Tibial artery (tissue), 4 donors: Measurements from ENCODE around the gene POU2AF3.
"Not testable (repeated sequence)": the region's sequence is repeated elsewhere in the genome, so short reads cannot be mapped to it uniquely, and the experiment has no call there.

ENCODE experiments used
- DNase-seq, 2 donors: peaks; one replicate each; pipeline ENCODE4 v3.0.0-alpha.2; 2019
- H3K27ac ChIP-seq, 2 donors: fragments of 200-600 bp; sonication (generic) in 1 of 2; 1 replicate in 1 of 2; 2 replicates in 1 of 2; pipeline ENCODE4 v1.5.1; 2018 to 2019; ENCODE audit warnings: mild to moderate bottlenecking in 1 of 2
- H3K27me3 ChIP-seq, 2 donors: fragments of 200-600 bp; sonication (generic) in 1 of 2; one replicate each; pipeline versions ENCODE4 v1.5.1 to v1.6.0; 2016 to 2019
- H3K36me3 ChIP-seq, 3 donors: fragments of 200-600 bp; sonication (generic) in 2 of 3; one replicate each; pipeline ENCODE4 v1.5.1; 2016 to 2019; ENCODE audit warnings: mild to moderate bottlenecking in 2 of 3
- H3K4me1 ChIP-seq, 4 donors: fragments of 200-600 bp; sonication (generic) in 2 of 4; 1 replicate in 3 of 4; 2 replicates in 1 of 4; pipeline ENCODE4 v1.5.1; 2016 to 2019
- H3K4me3 ChIP-seq, 2 donors: fragments of 200-600 bp; sonication (generic) in 1 of 2; 1 replicate in 1 of 2; 2 replicates in 1 of 2; pipeline ENCODE4 v1.5.1; 2018 to 2019; ENCODE audit warnings: mild to moderate bottlenecking in 2 of 2
- H3K9me3 ChIP-seq, 3 donors: fragments of 200-600 bp; sonication (generic) in 1 of 3; one replicate each; pipeline ENCODE4 v1.5.1; 2016 to 2019
- CTCF ChIP-seq, 2 experiments: fragments of 200-600 bp in 1 of 2; fragments of 450-650 bp in 1 of 2; IDR thresholded peaks; one replicate each; pipeline ENCODE4 v1.5.1; 2017 to 2019; ENCODE audit warnings: antibody characterized with exemption in 2 of 2, mild to moderate bottlenecking in 1 of 2, moderate library complexity in 1 of 2
- intact Hi-C: fragments of 100-400 bp; cut with DNase I; formaldehyde crosslinking; loops from one replicate; pipeline ENCODE4 v1.15.0; 2023; ENCODE audit warnings: low total_unique reads

Gene POU2AF3

GRCh38 chr11:111259896-111260295, 38.5 kb upstream of the POU2AF3 start:
- Histone ChIP-seq H3K4me1 (no peaks in the 10 kb centered on the region), H3K4me3 (no peak overlapping the region), H3K27me3 (peaks cover 0 to 4% of the 10 kb centered on the region in 2 donors), H3K27ac (no peak overlapping the region), H3K9me3 (no peaks in the 10 kb centered on the region), H3K36me3 (no peaks in the 10 kb centered on the region)
- DNase-seq, result no peak
- TF ChIP-seq CTCF (IDR thresholded peaks at IDR 0.05), result no peak
- intact Hi-C loops, result no loop called here

- no peak for TF ChIP-seq CTCF (IDR thresholded peaks at IDR 0.05)
- intact Hi-C loops, result no loop called here
- Histone ChIP-seq H3K9me3 (no peaks in the 10 kb centered on the region), H3K4me3 (no peak overlapping the region), H3K36me3 (no peaks in the 10 kb centered on the region), H3K4me1 (no peaks in the 10 kb centered on the region), H3K27ac (no peak overlapping the region), H3K27me3 (peaks cover 0 to 4% of the 10 kb centered on the region in 2 donors)
- no peak for DNase-seq
These were observed 37.5 kb upstream of the POU2AF3 start for GRCh38 chr11:111260811-111261210.

GRCh38 chr11:111264646-111265045, 33.7 kb upstream of the POU2AF3 start:
- intact Hi-C loops, result no loop called here
- H3K36me3 ChIP-seq, result no peaks in the 10 kb centered on the region
- H3K9me3 ChIP-seq, result no peaks in the 10 kb centered on the region
- H3K27me3 ChIP-seq, result no peaks in the 10 kb centered on the region
- no peak for TF ChIP-seq CTCF (IDR thresholded peaks at IDR 0.05)
- H3K27ac ChIP-seq, result no peak overlapping the region
- H3K4me3 ChIP-seq, result no peak overlapping the region
- H3K4me1 ChIP-seq, result peaks cover 0 to 4% (median 0%) of the 10 kb centered on the region in 4 donors
- no peak for DNase-seq

- H3K36me3 ChIP-seq, result no peaks in the 10 kb centered on the region
- TF ChIP-seq CTCF (IDR thresholded peaks at IDR 0.05), result no peak
- H3K4me1 ChIP-seq, result peaks cover 0 to 5% (median 0%) of the 10 kb centered on the region in 4 donors
- no peak for DNase-seq
- no peaks in the 10 kb centered on the region for H3K27me3 ChIP-seq
- no peak overlapping the region for H3K4me3 ChIP-seq
- intact Hi-C loops, result no loop called here
- H3K9me3 ChIP-seq, result no peaks in the 10 kb centered on the region
- H3K27ac ChIP-seq, result no peak overlapping the region
These were observed 32.9 kb upstream of the POU2AF3 start for GRCh38 chr11:111265421-111265820.

GRCh38 chr11:111268303-111268702, 30.0 kb upstream of the POU2AF3 start:
- H3K36me3 ChIP-seq, DNase-seq, H3K9me3 ChIP-seq, H3K4me3 ChIP-seq, intact Hi-C loops, H3K27me3 ChIP-seq, H3K4me1 ChIP-seq, H3K27ac ChIP-seq: not testable (repeated sequence)

- DNase-seq, result no peak
- H3K9me3 ChIP-seq, result no peaks in the 10 kb centered on the region
- intact Hi-C loops, result no loop called here
- no peaks in the 10 kb centered on the region for H3K27me3 ChIP-seq
- no peak overlapping the region for H3K27ac ChIP-seq
- peaks cover 0 to 5% (median 0%) of the 10 kb centered on the region in 4 donors for H3K4me1 ChIP-seq
- no peak for TF ChIP-seq CTCF (IDR thresholded peaks at IDR 0.05)
- no peaks in the 10 kb centered on the region for H3K36me3 ChIP-seq
- no peak overlapping the region for H3K4me3 ChIP-seq
These were observed 29.0 kb upstream of the POU2AF3 start for GRCh38 chr11:111269146-111269868.
